GM18861 (cell line): ENCODE measurements around the gene DMXL2.
A peak's percentile ranks its signal among the peaks of the same experiment; 100 is the strongest.
"Not testable (repeated sequence)": the region's sequence is repeated elsewhere in the genome, so short reads cannot be mapped to it uniquely, and the experiment has no call there.

Source experiments
- ATAC-seq: cut with Tn5 transposase; IDR thresholded peaks from one replicate; pipeline ENCODE4 v1.9.1; 2021; ENCODE audit not compliant: unreplicated experiment

DMXL2 gene, protein sequence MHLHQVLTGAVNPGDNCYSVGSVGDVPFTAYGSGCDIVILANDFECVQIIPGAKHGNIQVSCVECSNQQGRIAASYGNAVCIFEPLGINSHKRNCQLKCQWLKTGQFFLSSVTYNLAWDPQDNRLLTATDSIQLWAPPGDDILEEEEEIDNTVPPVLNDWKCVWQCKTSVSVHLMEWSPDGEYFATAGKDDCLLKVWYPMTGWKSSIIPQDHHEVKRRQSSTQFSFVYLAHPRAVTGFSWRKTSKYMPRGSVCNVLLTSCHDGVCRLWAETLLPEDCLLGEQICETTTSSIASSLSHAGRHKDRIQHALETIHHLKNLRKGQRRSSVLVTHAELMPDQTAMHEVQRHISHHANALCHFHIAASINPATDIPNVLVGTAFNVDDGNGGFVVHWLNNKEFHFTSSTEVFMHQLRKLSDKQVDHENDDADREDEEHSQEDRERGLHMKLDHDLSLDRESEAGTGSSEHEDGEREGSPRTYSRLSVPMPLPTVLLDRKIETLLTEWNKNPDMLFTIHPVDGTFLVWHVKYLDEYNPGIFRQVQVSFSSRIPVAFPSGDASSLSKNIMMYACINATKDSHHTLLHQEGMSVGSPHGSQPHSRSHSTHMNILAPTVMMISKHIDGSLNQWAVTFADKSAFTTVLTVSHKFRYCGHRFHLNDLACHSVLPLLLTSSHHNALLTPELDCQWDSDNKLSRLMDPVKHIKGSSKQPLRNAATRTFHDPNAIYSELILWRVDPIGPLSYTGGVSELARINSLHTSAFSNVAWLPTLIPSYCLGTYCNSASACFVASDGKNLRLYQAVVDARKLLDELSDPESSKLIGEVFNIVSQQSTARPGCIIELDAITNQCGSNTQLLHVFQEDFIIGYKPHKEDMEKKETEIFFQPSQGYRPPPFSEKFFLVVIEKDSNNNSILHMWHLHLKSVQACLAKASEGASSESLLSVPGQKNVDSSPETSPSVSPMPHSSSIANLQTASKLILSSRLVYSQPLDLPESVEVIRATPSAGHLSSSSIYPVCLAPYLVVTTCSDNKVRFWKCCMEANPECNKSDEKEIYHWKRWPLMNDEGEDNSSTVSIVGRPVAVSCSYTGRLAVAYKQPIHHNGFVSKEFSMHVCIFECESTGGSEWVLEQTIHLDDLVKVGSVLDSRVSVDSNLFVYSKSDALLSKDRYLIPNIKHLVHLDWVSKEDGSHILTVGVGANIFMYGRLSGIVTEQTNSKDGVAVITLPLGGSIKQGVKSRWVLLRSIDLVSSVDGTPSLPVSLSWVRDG (N-terminal part only)

GRCh38 chr15:51622604-51623370 lies at the start of gene DMXL2:
DMXL2 (minus strand) TSS chr15:51622771; CDS start chr15:51622545, 226 bp downstream.
- peak; percentile 22 for ATAC-seq

GRCh38 chr15:51672155-51672687 lies 49.6 kb upstream of the DMXL2 start:
- ATAC-seq, result no peak

- no peak for ATAC-seq
Measured at GRCh38 chr15:51669381-51669780, 46.8 kb upstream of the DMXL2 start.

GRCh38 chr15:51668446-51668845 lies 45.9 kb upstream of the DMXL2 start:
- no peak for ATAC-seq

GRCh38 chr15:51667478-51667877 lies 44.9 kb upstream of the DMXL2 start:
- ATAC-seq, result no peak

GRCh38 chr15:51661072-51661471 lies 38.5 kb upstream of the DMXL2 start:
- ATAC-seq, result no peak

GRCh38 chr15:51658664-51659063 lies 36.1 kb upstream of the DMXL2 start:
- no peak for ATAC-seq

DNA sequence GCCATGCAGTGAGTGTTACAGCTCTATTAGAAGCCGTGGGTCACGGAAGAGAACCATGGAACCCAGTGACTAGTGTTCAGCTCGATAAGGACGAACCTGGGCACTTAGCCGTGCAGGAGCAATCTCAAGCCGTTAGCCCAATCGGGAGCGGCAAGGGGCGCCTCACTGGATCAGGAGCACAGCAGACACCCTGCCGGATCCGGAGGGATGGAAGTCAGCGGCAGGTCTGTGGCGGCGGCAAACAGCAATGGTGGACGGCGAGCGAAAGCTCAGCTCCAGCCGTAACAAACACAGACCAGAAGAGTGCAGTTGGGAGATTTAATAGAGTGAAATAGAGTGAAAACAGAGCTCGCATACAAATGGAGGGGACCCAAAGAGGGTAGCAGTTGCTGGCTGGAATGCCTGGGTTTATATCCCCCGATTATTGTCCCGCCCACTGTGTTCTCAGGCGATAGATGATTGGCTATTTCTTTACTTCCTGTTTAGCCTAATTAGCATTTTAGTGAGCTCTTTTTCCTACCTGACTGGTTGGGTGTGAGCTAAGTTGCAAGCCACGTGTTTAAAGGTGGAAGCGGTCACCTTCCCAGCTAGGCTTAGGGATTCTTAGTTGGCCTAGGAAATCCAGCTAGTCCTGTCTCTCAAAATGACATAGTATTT lies 33.0 kb upstream of the DMXL2 start:
- ATAC-seq, result not testable (repeated sequence)

GRCh38 chr15:51652084-51652668 lies 29.6 kb upstream of the DMXL2 start:
- ATAC-seq, result no peak

DNA sequence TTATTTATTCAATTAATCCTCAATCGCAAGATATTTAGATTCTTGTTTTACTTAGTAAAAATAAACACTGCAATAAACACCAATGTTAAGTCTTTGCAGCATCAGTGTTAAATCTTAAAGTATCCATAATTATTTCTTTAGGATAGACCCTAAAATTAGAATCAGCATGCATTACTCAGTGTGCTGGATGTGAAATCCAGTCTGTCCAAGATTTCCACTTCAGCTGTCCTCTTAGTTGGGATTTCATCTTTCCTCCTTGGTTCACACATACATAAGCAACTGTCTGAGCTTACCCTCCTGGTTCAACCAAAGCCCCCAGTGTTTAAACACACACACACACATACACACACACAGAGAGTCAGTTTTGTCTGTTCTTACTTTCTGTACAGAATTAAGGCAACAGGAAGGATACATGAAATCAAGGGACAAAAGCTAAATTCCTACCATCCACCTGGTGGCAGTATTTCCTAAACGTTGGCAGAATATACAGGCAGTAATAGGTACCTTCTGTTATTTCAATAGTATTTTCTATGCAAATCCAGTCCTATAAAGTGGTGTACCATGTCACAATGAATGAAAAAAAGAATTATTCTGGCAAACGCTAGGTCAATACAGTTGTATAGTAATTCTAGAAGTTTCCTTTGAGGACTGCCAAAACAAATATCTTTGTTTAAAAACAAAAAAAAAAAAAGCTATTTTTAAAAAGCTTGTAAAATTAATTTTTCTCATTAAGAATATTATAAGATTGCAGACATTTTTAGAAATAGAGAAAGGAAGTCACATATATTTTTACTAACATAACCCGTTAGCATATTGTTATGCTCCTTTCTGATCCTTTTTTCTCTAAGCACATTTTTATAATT lies 27.3 kb upstream of the DMXL2 start:
- ATAC-seq, result peak; percentile 72

- ATAC-seq, result not testable (repeated sequence)
Measured at GRCh38 chr15:51648643-51649042, 26.1 kb upstream of the DMXL2 start.

GRCh38 chr15:51648101-51648500 lies 25.5 kb upstream of the DMXL2 start:
- not testable (repeated sequence) for ATAC-seq

GRCh38 chr15:51647128-51647562 lies 24.6 kb upstream of the DMXL2 start:
- no peak for ATAC-seq

GRCh38 chr15:51642696-51643095 lies 20.1 kb upstream of the DMXL2 start:
- no peak for ATAC-seq

DNA sequence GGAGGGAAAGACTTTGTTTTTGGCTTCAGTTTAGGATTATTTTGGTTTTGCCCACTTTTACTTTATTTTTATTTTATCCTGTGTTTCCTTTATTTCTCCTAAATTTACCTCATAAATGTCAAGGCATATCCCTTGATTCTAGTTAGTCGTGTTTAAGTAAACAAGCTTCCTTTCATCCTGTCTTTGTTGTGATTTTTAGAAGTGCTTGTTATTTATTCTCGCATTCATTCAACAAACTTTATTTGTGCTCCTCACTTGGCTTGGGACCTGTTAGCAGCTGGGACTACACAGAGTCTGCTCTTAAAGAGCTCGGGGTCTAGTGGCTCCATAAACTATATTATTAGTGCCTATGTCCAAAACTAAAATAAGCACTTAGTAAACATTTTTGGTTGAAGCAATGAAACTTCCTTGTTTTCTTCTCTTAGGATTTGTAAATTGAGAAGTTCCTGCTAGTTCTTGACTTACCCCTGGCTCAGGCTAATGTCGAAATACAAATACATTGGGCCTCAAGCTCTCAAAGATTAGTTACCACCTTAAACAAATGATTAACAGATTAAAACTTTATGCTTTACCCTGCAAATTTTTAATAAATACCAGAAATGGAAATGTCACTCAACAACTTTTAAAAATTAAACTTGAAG lies 19.0 kb upstream of the DMXL2 start:
- no peak for ATAC-seq

DNA sequence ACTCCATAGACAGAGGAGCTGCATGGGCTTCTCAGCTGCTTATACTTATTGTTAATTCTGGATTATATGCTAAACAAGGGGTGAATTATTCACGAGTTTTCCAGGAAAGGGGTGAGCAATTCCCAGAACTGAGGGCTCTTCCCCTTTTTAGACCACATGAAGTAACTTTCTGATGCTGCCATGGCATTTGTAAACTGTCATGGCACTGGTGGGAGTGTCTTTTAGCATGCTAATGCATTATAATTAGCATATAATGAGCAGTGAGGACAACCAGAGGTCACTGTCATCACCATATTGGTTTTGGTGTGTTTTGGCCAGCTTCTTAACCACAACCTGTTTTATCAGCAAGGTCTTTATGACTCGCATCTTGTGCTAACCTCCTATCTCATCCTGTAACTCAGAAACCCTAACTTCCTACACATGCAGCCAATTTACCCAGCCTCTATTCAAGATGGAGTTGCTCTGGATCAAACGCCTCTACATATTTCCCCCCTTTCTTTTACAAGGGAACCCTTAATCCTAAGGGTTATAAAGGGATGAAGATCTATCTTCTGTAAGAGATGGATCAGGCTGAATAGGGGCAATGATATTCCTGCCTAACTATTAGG lies 12.1 kb upstream of the DMXL2 start:
- no peak for ATAC-seq

DNA sequence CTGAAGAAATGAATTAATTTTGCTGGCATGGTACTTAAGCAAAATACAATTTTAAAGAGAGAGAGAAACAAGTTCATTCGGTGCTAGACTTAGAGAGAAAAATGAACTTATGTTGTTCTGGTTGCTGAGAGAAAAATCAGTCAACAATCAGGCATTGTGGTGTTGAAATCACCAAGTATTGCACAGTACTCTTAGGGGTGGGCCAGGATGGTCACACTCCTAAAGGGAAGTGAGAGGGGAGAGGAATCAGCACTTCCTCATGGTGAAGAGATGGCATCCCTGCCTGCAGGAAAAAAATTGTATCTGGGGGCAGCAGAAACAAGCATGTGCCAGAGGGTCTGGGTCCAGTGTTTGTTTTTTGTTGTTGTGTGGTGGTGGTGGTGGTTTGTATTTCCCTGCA lies 7.0 kb upstream of the DMXL2 start:
- ATAC-seq, result no peak
